Daoy (cell line): ENCODE data around the gene GNG7. TPM values are rescaled to one million over a fixed set of nuclear protein-coding genes. Genes with fewer than 3 reads are reported as not detected.
"Not testable (repeated sequence)": the region's sequence is repeated elsewhere in the genome, so short reads cannot be mapped to it uniquely, and the experiment has no call there.

Experiments used
- DNase-seq: peaks from one replicate; pipeline ENCODE4 v3.0.0-alpha.2; 2015; ENCODE audit warnings: low read depth
- total RNA-seq: library from RNA; depleted of rRNA; stranded (reverse); fragments of >200 nt; shearing (Covaris generic); gene quantifications from 2 replicates; pipeline ENCODE4 v1.2.3, GENCODE V29; 2014

The GNG7 gene
- total RNA-seq, 1 experiment from 2014 or later = 0.23 TPM

DNA sequence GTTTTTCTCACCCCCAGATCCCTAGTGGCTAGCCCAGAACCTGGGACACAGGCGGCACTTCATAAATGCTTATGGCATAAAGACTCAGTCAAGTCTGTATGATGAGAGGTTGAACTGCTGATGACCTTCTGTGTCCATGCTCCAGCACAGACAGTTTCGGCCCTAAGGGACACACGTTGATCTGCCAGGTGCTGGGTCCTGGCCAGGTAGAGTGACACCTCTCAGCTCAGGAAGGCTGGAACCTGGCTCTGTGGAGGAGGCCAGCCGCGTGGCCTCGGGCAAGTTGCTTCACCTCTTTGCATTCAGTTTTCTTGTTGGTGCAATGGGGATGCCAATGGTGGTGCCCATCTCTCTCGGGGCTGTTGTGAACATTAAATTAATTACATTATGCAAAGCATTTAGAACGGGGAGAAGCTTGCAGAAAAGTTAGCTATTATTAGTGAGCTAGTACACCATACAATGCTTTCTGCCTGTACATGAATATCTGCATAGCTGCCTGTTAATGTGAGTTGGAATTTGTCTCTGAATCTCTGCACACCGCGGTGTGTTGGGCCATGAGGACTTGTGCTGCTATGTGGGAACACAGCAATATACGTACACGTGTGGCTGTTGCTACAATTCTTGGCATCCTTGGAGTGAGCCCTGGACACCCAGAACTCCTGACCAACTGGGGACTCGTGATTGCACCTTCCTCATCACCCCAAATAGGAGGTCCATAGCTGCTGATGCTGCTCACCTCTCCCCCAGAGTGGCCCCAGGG lies 218.1 kb downstream of the GNG7 start:
- DNase-seq = no peak

DNA sequence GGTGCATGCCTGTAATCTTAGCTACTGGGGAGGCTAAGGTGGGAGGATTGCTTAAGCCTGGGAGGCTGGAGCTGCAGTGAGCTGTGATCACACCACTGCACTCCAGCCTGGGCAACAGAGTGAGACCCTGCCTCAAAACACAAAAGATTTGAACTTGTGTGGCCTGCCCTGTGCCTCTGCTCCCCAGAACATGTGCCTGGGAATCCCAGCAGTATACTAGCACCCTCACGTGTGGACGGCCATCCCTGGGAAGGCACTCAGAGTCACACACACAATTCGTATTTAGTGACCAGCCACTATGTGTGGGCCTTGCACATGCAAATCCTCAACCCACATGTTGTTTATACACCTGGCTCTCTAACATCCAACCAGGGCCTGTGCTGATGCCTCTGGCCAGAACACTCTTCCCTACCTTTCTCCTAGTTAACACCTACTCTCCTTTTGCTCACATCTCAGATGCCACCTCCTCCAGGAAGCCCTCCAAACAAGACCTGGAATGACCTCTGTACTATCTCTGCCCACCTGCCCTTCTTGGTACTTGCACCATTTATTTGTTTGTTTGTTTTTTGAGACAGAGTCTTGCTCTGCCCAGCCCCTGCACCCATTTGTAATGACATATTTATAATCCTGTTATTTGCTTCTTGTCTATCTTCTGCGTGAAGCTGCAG lies 218.9 kb downstream of the GNG7 start:
- DNase-seq = no peak

- DNase-seq = no peak
These were observed 219.4 kb downstream of the GNG7 start for GRCh38 chr19:2483084-2483483.

GRCh38 chr19:2482354-2483038 lies 220.0 kb downstream of the GNG7 start:
- no peak for DNase-seq

DNA sequence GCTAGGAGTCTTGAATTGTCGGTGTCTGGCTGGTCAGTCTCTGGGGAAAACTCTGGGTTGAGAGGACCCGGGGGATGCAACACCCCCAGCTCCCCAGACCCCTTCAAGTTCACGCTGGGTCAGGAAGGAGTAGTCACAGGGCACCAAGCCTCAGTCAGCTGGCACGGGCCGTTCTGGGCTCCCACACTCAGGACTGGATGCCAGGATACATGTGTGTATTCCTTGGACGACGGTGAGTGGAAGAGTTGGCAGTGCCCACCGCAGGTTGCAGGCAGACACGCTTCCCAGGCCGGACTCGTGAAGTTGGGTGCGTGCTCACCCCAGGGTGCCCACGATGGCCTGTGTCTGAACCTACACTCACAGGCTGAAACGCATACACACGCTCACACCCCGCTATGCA lies 221.0 kb downstream of the GNG7 start:
- DNase-seq = no peak

- DNase-seq = no peak
These were observed 222.8 kb downstream of the GNG7 start for GRCh38 chr19:2479556-2480194.

- DNase-seq = peak; percentile 78
These were observed 223.5 kb downstream of the GNG7 start for GRCh38 chr19:2478756-2479555.

GRCh38 chr19:2478278-2478755 lies 224.2 kb downstream of the GNG7 start:
- DNase-seq = peak; percentile 83

- peak; percentile 54 for DNase-seq
These were observed 224.7 kb downstream of the GNG7 start for GRCh38 chr19:2477732-2478191.

- peak; percentile 56 for DNase-seq
These were observed 225.3 kb downstream of the GNG7 start for GRCh38 chr19:2477141-2477710.

GRCh38 chr19:2476451-2477140 lies 225.9 kb downstream of the GNG7 start:
- DNase-seq = peak; percentile 92

- peak; percentile 98 for DNase-seq
These were observed 226.6 kb downstream of the GNG7 start, which contains the start of gene GADD45B for GRCh38 chr19:2475702-2476450. TSS of gene GADD45B (plus strand) at chr19:2476127. CDS start at chr19:2476359, 232 bp downstream.

DNA sequence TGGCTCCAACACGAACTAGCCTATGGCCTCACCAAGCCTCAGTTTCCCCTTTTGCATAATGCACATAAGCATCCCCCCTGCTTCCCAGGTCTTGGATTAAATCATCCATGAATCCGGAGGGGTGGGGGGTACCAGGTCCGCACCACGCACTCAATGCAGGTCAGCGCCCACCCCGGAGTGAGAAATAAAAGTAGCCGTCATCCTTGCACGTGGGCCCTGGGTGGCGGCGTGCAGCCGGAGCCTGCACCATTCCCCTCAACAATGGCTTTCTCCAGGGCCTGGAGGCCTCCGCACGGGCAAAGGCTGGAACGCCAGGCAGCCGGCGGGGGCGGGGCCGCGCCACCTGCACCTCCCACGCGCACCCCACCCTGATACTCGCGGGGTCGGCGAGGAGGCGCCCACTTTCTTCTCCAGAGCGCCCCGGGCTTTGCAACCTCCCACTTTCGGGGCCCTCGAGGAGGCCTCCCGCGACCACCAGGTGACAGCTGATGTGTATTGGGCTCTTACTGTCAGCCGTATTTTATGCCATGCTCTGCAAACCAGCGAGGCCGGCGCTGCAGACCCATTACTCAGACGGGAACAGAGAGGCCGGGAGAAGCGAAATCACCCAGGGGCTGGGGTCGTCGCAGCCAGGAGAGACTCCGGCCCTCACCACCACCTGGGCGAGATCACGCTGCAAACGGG lies 227.3 kb downstream of the GNG7 start:
- peak; percentile 83 for DNase-seq

DNA sequence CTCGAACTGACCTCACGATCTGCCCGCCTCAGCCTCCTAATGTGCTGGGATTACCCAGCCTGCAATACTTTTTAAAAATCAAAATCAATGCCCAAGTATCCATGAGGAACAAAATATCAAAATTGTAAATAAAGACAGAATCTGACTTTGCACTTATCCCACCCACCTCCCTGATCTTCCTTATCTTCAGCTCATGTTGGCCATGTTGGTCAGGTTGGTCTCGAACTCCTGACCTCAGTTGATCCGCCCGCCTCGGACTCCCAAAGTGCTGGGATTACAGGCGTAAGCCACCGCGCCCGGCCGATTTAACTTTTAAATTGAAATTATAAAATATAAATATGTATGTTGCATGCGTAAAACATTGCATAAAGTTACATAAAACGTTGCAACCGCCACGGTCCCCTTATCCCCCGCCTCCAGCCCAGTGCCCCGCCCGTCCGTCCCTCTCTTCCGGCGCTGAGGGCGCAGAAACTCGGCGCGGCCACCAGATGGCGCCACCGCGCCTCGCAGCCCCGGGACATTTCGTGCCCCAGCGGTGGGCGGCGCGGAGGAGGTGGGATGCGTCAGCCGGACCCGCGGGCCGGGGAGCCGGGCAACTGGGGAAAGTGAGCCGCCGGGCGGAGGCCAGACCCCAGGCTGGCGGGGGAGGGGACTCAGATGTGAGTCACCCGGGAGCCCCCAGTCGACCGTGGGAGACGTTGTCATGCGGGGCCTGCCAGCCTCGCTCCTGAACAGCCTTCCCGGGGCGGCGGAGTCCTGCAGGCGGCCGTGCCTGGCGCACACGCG lies 228.1 kb downstream of the GNG7 start:
- peak; percentile 97 for DNase-seq

- DNase-seq = not testable (repeated sequence)
These were observed 232.6 kb downstream of the GNG7 start for GRCh38 chr19:2469915-2470200.

DNA sequence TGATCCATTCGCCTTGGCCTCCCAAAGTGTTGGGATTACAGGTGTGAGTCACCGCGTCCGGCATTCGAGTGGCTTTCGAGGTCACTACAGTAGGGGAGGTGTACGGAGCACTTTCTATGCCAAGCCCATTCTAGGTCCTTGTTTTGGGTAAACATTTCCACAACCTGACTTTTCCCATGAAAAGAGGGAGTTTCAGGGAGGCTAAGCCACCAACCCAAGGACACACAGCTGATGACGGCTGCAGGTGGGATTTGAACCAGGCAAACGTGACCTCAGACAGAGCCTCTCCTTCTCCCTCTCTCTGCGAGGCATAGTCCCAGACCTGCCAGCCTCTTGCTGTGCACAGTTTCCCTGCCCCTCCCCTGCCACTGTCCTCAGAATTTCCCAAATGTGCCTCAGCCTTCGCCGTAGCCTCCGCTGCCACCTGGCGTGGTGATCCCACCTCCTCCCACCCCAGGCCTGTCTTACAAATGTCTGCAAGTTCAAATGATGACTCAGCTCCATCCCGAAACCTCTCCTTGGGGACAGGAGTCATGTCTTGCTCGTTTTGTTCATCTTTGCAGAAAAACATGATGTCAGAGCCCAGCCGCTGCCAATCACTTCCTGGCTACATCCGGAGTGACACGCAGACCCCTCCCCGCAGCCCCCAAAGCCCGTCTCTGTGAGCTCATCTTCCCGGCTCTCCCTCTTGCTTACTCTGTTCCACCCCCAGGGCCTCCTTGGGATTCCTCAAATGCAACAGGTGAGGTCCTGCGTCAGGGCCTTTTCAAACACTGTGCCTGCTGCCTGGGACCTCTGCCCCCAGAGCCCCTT lies 233.2 kb downstream of the GNG7 start:
- DNase-seq = peak; percentile 88

DNA sequence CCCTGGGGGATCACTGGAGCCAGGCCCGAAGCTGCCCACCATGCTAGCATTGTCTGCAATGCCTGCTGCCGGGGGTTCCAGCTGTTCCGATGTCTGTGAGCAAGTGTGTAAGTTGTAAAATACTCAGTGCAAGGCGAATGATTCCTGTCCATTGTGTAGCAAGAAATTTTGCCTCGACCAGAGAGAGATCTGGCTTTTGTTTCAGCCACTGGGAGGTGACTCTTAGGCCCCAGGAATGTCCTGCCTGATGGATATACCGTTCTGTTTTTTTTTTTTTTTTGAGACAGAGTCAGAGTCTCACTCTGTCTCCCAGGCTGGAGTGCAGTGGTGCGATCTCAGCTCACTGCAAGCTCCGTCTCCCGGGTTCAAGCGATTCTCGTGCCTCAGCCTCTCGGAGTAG lies 233.9 kb downstream of the GNG7 start:
- DNase-seq = no peak
